GM12878 (cell line): ENCODE results near the gene RRBP1. TPM values are rescaled to one million over a fixed set of nuclear protein-coding genes. Genes with fewer than 3 reads are reported as not detected.

Source experiments
- ATAC-seq: fragments of 200-7000 bp; cut with Tn5 transposase; 3 replicates; pipeline ENCODE4 v1.9.1; 2020; ENCODE audit warnings: mild to moderate bottlenecking, moderate library complexity
- BruUV-seq: library from RNA; stranded (reverse); fragments of 400-500 nt; replicated peaks from 2 replicates; lab custom pipeline; 2021; lab: Mats Ljungman, UMichigan
- CTCF ChIA-PET: fragments of 300-600 bp; sonication (Branson Sonifier 250); formaldehyde crosslinking; extraction: SDS; loops from one replicate; lab custom pipeline; 2021; ENCODE audit warnings: inconsistent platforms; lab: Yijun Ruan, JAX
- POLR2A ChIA-PET: fragments of 350-600 bp; formaldehyde crosslinking; extraction: SDS; loops from one replicate; lab custom pipeline; 2021; ENCODE audit warnings: inconsistent platforms; lab: Charles Lee
- RAD21 ChIA-PET: fragments of 300-600 bp; sonication (Branson Sonifier 250); formaldehyde crosslinking; loops from one replicate; lab custom pipeline; 2023; ENCODE audit warnings: antibody characterized with exemption; ENCODE audit not compliant: unreplicated experiment; lab: Charles Lee
- SMC1A ChIA-PET: fragments of 300-600 bp; sonication (Branson Sonifier 250); formaldehyde crosslinking; loops from one replicate; lab custom pipeline; 2023; ENCODE audit not compliant: unreplicated experiment, uncharacterized antibody; lab: Charles Lee
- DNase-seq: peaks from one replicate; pipeline ENCODE4 v3.0.0-alpha.2; 2011; ENCODE audit warnings: low read depth, low spot score
- FAIRE-seq: peaks from 3 replicates; lab custom pipeline; 2011; peaks lifted over from hg19 to GRCh38; lab: Jason Lieb, UNC
- H2AFZ ChIP-seq: 2 replicates; pipeline ENCODE4 v1.6.0; 2011; ENCODE audit warnings: low read depth, low read length, control low read depth; ENCODE audit not compliant: control insufficient read depth
- H3K27ac ChIP-seq: 2 replicates; pipeline ENCODE4 v1.5.1; 2011; ENCODE audit warnings: control low read depth; ENCODE audit not compliant: control insufficient read depth, insufficient read depth
- H3K27me3 ChIP-seq, 2 experiments: replicated peaks in 1 of 2; 2 replicates each; pipeline versions ENCODE4 v1.6.0 to v1.6.1; 2011; ENCODE audit warnings: low read length in 1 of 2; ENCODE audit not compliant: control insufficient read depth in 2 of 2, insufficient read depth in 2 of 2
- H3K36me3 ChIP-seq, 2 experiments: 2 replicates each; pipeline ENCODE4 v1.5.1; 2011; ENCODE audit warnings: low read length in 1 of 2; ENCODE audit not compliant: control insufficient read depth in 2 of 2, insufficient read depth in 2 of 2
- H3K4me1 ChIP-seq: 2 replicates; pipeline ENCODE4 v1.6.1; 2011; ENCODE audit warnings: mild to moderate bottlenecking, low read length, moderate library complexity, mixed read lengths; ENCODE audit not compliant: control insufficient read depth, insufficient read depth
- H3K4me2 ChIP-seq: 2 replicates; pipeline ENCODE4 v1.6.0; 2011; ENCODE audit warnings: control low read depth; ENCODE audit not compliant: control insufficient read depth, insufficient read depth
- H3K4me3 ChIP-seq: fragments of 200-600 bp; sonication (generic); 2 replicates; pipeline ENCODE4 v1.5.1; 2016
- H3K79me2 ChIP-seq: 2 replicates; pipeline ENCODE4 v1.6.0; 2011; ENCODE audit warnings: low read length; ENCODE audit not compliant: control insufficient read depth, insufficient read depth
- H3K9ac ChIP-seq: 2 replicates; pipeline ENCODE4 v1.8.0; 2011; ENCODE audit warnings: low read length, control low read depth, mixed read lengths; ENCODE audit not compliant: control insufficient read depth, insufficient read depth
- H3K9me3 ChIP-seq: replicated peaks from 3 replicates; pipeline ENCODE4 v1.5.1; 2011; ENCODE audit warnings: mild to moderate bottlenecking, low read length; ENCODE audit not compliant: control insufficient read depth, insufficient read depth
- H4K20me1 ChIP-seq: 2 replicates; pipeline ENCODE4 v1.6.0; 2011; ENCODE audit not compliant: control insufficient read depth, insufficient read depth
- BACH1 ChIP-seq: fragments of 450-650 bp; IDR thresholded peaks from 2 replicates; pipeline ENCODE4 v1.6.1; 2017; ENCODE audit warnings: mild to moderate bottlenecking, borderline replicate concordance
- BRCA1 ChIP-seq: IDR thresholded peaks from 2 replicates; pipeline ENCODE4 v1.6.1; 2011; ENCODE audit warnings: low read depth, low read length, improper control_type of control experiment
- CHD2 ChIP-seq: IDR thresholded peaks from 2 replicates; pipeline ENCODE4 v1.6.1; 2011; ENCODE audit warnings: low read depth, low read length, improper control_type of control experiment, borderline replicate concordance
- HSF1 ChIP-seq: fragments of 150-350 bp; IDR thresholded peaks from 2 replicates; pipeline ENCODE4 v1.6.1; 2014; ENCODE audit warnings: mild to moderate bottlenecking, low read depth, low read length
- JUND ChIP-seq: IDR thresholded peaks from 2 replicates; pipeline ENCODE4 v1.6.1; 2012; ENCODE audit warnings: low read depth, mild to moderate bottlenecking, low read length, improper control_type of control experiment, moderate library complexity
- KLF5 ChIP-seq: fragments of 450-650 bp; IDR thresholded peaks from 2 replicates; pipeline ENCODE4 v1.6.1; 2014; ENCODE audit warnings: mild to moderate bottlenecking; ENCODE audit not compliant: partially characterized antibody
- MTA2 ChIP-seq: fragments of 450-650 bp; IDR thresholded peaks from 2 replicates; pipeline ENCODE4 v1.6.1; 2016; ENCODE audit warnings: low read depth, mild to moderate bottlenecking, moderate library complexity
- MXI1 ChIP-seq: fragments of 150-350 bp; IDR thresholded peaks from 2 replicates; pipeline ENCODE4 v1.6.1; 2011; ENCODE audit warnings: low read depth, mild to moderate bottlenecking, inconsistent platforms, low read length, improper control_type of control experiment
- NFXL1 ChIP-seq: fragments of 450-650 bp; IDR thresholded peaks from 2 replicates; pipeline ENCODE4 v1.6.1; 2017; ENCODE audit warnings: antibody characterized with exemption, mild to moderate bottlenecking, borderline replicate concordance
- NFYA ChIP-seq: IDR thresholded peaks from 2 replicates; pipeline ENCODE4 v1.6.1; 2011; ENCODE audit warnings: low read depth, mild to moderate bottlenecking, low read length, improper control_type of control experiment, borderline replicate concordance
- RUNX3 ChIP-seq: IDR thresholded peaks from 2 replicates; pipeline ENCODE4 v1.6.1; 2012; ENCODE audit warnings: low read length, inconsistent platforms
- SIN3A ChIP-seq: IDR thresholded peaks from 2 replicates; pipeline ENCODE4 v1.6.1; 2012; ENCODE audit warnings: low read depth, low read length, improper control_type of control experiment
- SMAD5 ChIP-seq: IDR thresholded peaks from 2 replicates; pipeline ENCODE4 v1.6.1; 2016; ENCODE audit warnings: antibody characterized with exemption, low read depth
- SMC3 ChIP-seq: IDR thresholded peaks from 2 replicates; pipeline ENCODE4 v1.6.1; 2011; ENCODE audit warnings: low read length, improper control_type of control experiment, borderline replicate concordance
- SREBF2 ChIP-seq: IDR thresholded peaks from 2 replicates; pipeline ENCODE4 v1.6.1; 2012; ENCODE audit warnings: mild to moderate bottlenecking, low read length
- TAF1 ChIP-seq: IDR thresholded peaks from 2 replicates; pipeline ENCODE4 v1.6.1; 2011; ENCODE audit warnings: mild to moderate bottlenecking, low read depth, low read length, borderline replicate concordance
- TARDBP ChIP-seq: IDR thresholded peaks from 2 replicates; pipeline ENCODE4 v1.6.1; 2016; ENCODE audit warnings: borderline replicate concordance
- TCF3 ChIP-seq: IDR thresholded peaks from 2 replicates; pipeline ENCODE4 v1.6.1; 2012; ENCODE audit warnings: low read depth, mild to moderate bottlenecking, low read length, borderline replicate concordance; ENCODE audit not compliant: insufficient read depth
- ZBTB4 ChIP-seq: fragments of 450-650 bp; formaldehyde crosslinking; IDR thresholded peaks from 2 replicates; pipeline ENCODE4 v1.4.0; 2022; ENCODE audit warnings: mild to moderate bottlenecking, moderate library complexity
- ZZZ3 ChIP-seq: IDR thresholded peaks from 2 replicates; pipeline ENCODE4 v1.6.1; 2011; ENCODE audit warnings: low read depth; ENCODE audit not compliant: control insufficient read depth, insufficient read length
- WGBS: methylation state at CpG from one replicate; pipeline ENCODE4 v1.1.6; 2016; ENCODE audit warnings: low lambda C conversion rate; ENCODE audit not compliant: insufficient replicate concordance, insufficient coverage; ENCODE audit errors: missing lambda C conversion rate; 5-methylcytosine and 5-hydroxymethylcytosine counted together
- in situ Hi-C: fragments of 300-500 bp; cut with MboI; formaldehyde crosslinking; loops from 9 replicates; pipeline ENCODE4 v1.14.3; 2018; ENCODE audit warnings: mixed read lengths
- intact Hi-C: fragments of 100-400 bp; cut with micrococcal nuclease; formaldehyde crosslinking; loops from one replicate; pipeline ENCODE4 v1.14.2; 2022; ENCODE audit not compliant: unreplicated experiment
- polyA plus RNA-seq, 11 experiments: library from polyadenylated mRNA; depleted of rRNA in 4 of 11; unstranded in 6 of 11; stranded (reverse) in 5 of 11; fragments of >200 nt; fragmentation: Nextera tagmentation in 4 of 11; fragmentation: Illumina TruSeq in 1 of 11; extraction: Ambion mirVana in 4 of 11; extraction: Trizol in 1 of 11; gene quantifications; 1 replicate in 1 of 11; 2 replicates in 10 of 11; pipeline versions ENCODE4 v1.2.1 to v1.2.3, GENCODE V29; 2011 to 2016; ENCODE audit warnings: inconsistent platforms in 2 of 11, missing spikeins in 2 of 11, low read depth in 1 of 11
- total RNA-seq, 4 experiments: library from RNA; depleted of rRNA in 3 of 4; stranded (reverse); fragments of >200 nt in 3 of 4; fragmentation: Illumina TruSeq in 1 of 4; extraction: Trizol in 1 of 4; gene quantifications; 2 replicates each; pipeline versions ENCODE4 v1.2.1 to v1.2.3, GENCODE V29; 2013 to 2021

Gene RRBP1
- total and polyA plus RNA-seq, 10 of the 15 experiments (the other 5 are each of a cell fraction or from before 2014, with no cell fraction given), result 1.2 to 57.4 (median 24.6) TPM

GRCh38 chr20:17595856-17596255, 86.2 kb downstream of the RRBP1 start:
- no peaks in the 10 kb centered on the region for H3K79me2 ChIP-seq
- POLR2A ChIA-PET, result interaction anchor here (0.7 kb wide), 1 partner anchor 13 kb away, joined by 3 read pairs; no protein-coding TSS in a partner anchor
- H3K27me3 ChIP-seq, result no peaks in the 10 kb centered on the region

More at GRCh38 chr20:17595856-17596255, 86.2 kb downstream of the RRBP1 start:
- in situ Hi-C loops, result no loop called here
- Histone ChIP-seq H3K4me2 (no peak overlapping the region), H4K20me1 (no peaks in the 10 kb centered on the region), H2AFZ (no peak overlapping the region), H3K36me3 (no peaks in the 10 kb centered on the region), H3K27ac (no peak overlapping the region), H3K9ac (no peak overlapping the region), H3K4me3 (no peak overlapping the region), H3K4me1 (no peaks in the 10 kb centered on the region), H3K9me3 (no peaks in the 10 kb centered on the region)
- ChIA-PET CTCF (no interaction called here), RAD21 (interaction anchor here (0.7 kb wide), 1 partner anchor 26 kb away, joined by 4 read pairs; the partner anchor contains the start of gene DSTN), SMC1A (no interaction called here)
- TF ChIP-seq TARDBP (no peak), KLF5 (no peak), TAF1 (no peak), TCF3 (no peak), NFXL1 (no peak), RUNX3 (no peak), NFYA (no peak), ZBTB4 (CRISPR knock-in tag) (no peak), HSF1 (no peak), SIN3A (no peak), BRCA1 (no peak), MTA2 (no peak), JUND (no peak), BACH1 (no peak), ZZZ3 (no peak), SMC3 (no peak), MXI1 (no peak), SREBF2 (no peak), CHD2 (no peak), SMAD5 (no peak)
- no peak for ATAC-seq
- no TSS peak for BruUV-seq
- FAIRE-seq, result no peak
- intact Hi-C loops, result no loop called here
- no peak for DNase-seq
- 94% methylated on average over 2 of the region's 2 CpGs for WGBS
